Measurements from ENCODE around the gene USP36. TPM values are rescaled to one million over a fixed set of nuclear protein-coding genes. Genes with fewer than 3 reads are reported as not detected.
A peak's percentile ranks its signal among the peaks of the same experiment; 100 is the strongest.

Gene USP36
- total RNA-seq, 2 donors from 2014 or later, result 57.1 to 62.5 TPM

GRCh38 chr17:78785011-78785662 is 55.5 kb downstream of the USP36 start:
- peak overlapping the region; percentile 38 for H3K27ac Mint-ChIP-seq
- Histone ChIP-seq H3K4me1 (ENCODE audit: control insufficient read depth, insufficient read depth, low read length) (no peaks in the 10 kb centered on the region), H3K27me3 (ENCODE audit: control insufficient read depth, insufficient read depth, low read length, poor library complexity, severe bottlenecking) (no peaks in the 10 kb centered on the region), H3K4me3 (ENCODE audit: low read length) (no peak overlapping the region), H3K9me3 (ENCODE audit: control insufficient read depth, low read length) (no peaks in the 10 kb centered on the region), H3K27ac (ENCODE audit: low read depth, low read length) (no peak overlapping the region), H3K9ac (ENCODE audit: extremely low read depth, low read length, poor library complexity, severe bottlenecking) (no peak overlapping the region), H3K36me3 (ENCODE audit: control insufficient read depth, insufficient read depth, low read length) (peaks cover 4% of the 10 kb centered on the region)
- no peak for TF ChIP-seq CTCF (conservative IDR thresholded peaks at IDR 0.05)
- no peaks in the 10 kb centered on the region for H3K27me3 Mint-ChIP-seq (ENCODE audit: insufficient read depth)
- WGBS, 2 experiments (ENCODE audit: insufficient coverage in 1 of 2, insufficient read length in 1 of 2), result 94% methylated on average over 10 to 12 of the region's 12 CpGs
- DNase-seq, result no peak
- peaks cover 4% of the 10 kb centered on the region for H3K36me3 Mint-ChIP-seq (ENCODE audit: low read depth)
- no peak overlapping the region for H3K4me3 Mint-ChIP-seq
- H3K4me1 Mint-ChIP-seq, result peaks cover 16% of the 10 kb centered on the region
- H3K9me3 Mint-ChIP-seq, result no peaks in the 10 kb centered on the region

- H3K27ac Mint-ChIP-seq, result no peak overlapping the region
- no peak overlapping the region for H3K4me3 ChIP-seq (ENCODE audit: low read length)
Observed at GRCh38 chr17:78784352-78784751, 56.3 kb downstream of the USP36 start.

GRCh38 chr17:78783711-78784324 is 56.8 kb downstream of the USP36 start:
- 93 to 98% methylated on average over 6 to 7 of the region's 7 CpGs for WGBS, 2 experiments (ENCODE audit: insufficient coverage in 1 of 2, insufficient read length in 1 of 2)
- H3K4me1 Mint-ChIP-seq, result peaks cover 23% of the 10 kb centered on the region
- H3K9me3 ChIP-seq (ENCODE audit: control insufficient read depth, low read length), result no peaks in the 10 kb centered on the region

More at GRCh38 chr17:78784352-78784751, 56.3 kb downstream of the USP36 start:
- H3K9me3 Mint-ChIP-seq, result no peaks in the 10 kb centered on the region
- no peaks in the 10 kb centered on the region for H3K4me1 ChIP-seq (ENCODE audit: control insufficient read depth, insufficient read depth, low read length)
- no peak for TF ChIP-seq CTCF (conservative IDR thresholded peaks at IDR 0.05)
- 93 to 100% methylated on average over 5 of the region's 6 CpGs for WGBS, 2 experiments (ENCODE audit: insufficient coverage in 1 of 2, insufficient read length in 1 of 2)
- peaks cover 4% of the 10 kb centered on the region for H3K36me3 ChIP-seq (ENCODE audit: control insufficient read depth, insufficient read depth, low read length)
- no peak overlapping the region for H3K27ac ChIP-seq (ENCODE audit: low read depth, low read length)
- H3K27me3 ChIP-seq (ENCODE audit: control insufficient read depth, insufficient read depth, low read length, poor library complexity, severe bottlenecking), result no peaks in the 10 kb centered on the region
- H3K9ac ChIP-seq (ENCODE audit: extremely low read depth, low read length, poor library complexity, severe bottlenecking), result no peak overlapping the region
- H3K4me1 Mint-ChIP-seq, result peaks cover 22% of the 10 kb centered on the region
- no peak overlapping the region for H3K4me3 Mint-ChIP-seq
- H3K27me3 Mint-ChIP-seq (ENCODE audit: insufficient read depth), result no peaks in the 10 kb centered on the region
- H3K36me3 Mint-ChIP-seq (ENCODE audit: low read depth), result peaks cover 4% of the 10 kb centered on the region
- DNase-seq, result no peak
- H3K9me3 ChIP-seq (ENCODE audit: control insufficient read depth, low read length), result no peaks in the 10 kb centered on the region

More at GRCh38 chr17:78783711-78784324, 56.8 kb downstream of the USP36 start:
- no peak overlapping the region for H3K27ac ChIP-seq (ENCODE audit: low read depth, low read length)
- H3K27me3 ChIP-seq (ENCODE audit: control insufficient read depth, insufficient read depth, low read length, poor library complexity, severe bottlenecking), result no peaks in the 10 kb centered on the region
- H3K4me3 ChIP-seq (ENCODE audit: low read length), result no peak overlapping the region
- Mint-ChIP-seq H3K27me3 (ENCODE audit: insufficient read depth) (no peaks in the 10 kb centered on the region), H3K36me3 (ENCODE audit: low read depth) (peaks cover 4% of the 10 kb centered on the region), H3K27ac (peak overlapping the region; percentile 50), H3K9me3 (no peaks in the 10 kb centered on the region), H3K4me3 (no peak overlapping the region)
- no peak for DNase-seq
- peaks cover 4% of the 10 kb centered on the region for H3K36me3 ChIP-seq (ENCODE audit: control insufficient read depth, insufficient read depth, low read length)
- H3K9ac ChIP-seq (ENCODE audit: extremely low read depth, low read length, poor library complexity, severe bottlenecking), result no peak overlapping the region
- no peak for TF ChIP-seq CTCF (conservative IDR thresholded peaks at IDR 0.05)
- no peaks in the 10 kb centered on the region for H3K4me1 ChIP-seq (ENCODE audit: control insufficient read depth, insufficient read depth, low read length)
